ENCODE measurements around the gene GPC6. TPM values are rescaled to one million over a fixed set of nuclear protein-coding genes. Genes with fewer than 3 reads are reported as not detected.

Gene GPC6
- total RNA-seq, 1 donor from 2014 or later, result not detected

- Mint-ChIP-seq H3K4me3 (no peak overlapping the region), H3K27ac (no peak overlapping the region), H3K36me3 (ENCODE audit: low read depth) (no peaks in the 10 kb centered on the region), H3K9me3 (no peaks in the 10 kb centered on the region), H3K4me1 (ENCODE audit: low read depth) (no peaks in the 10 kb centered on the region), H3K27me3 (ENCODE audit: insufficient read depth) (no peaks in the 10 kb centered on the region)
- no peak for DNase-seq (ENCODE audit: low spot score)
- intact Hi-C loops (cut with micrococcal nuclease), result no loop called here
These were observed 171.0 kb downstream of the GPC6 start for GRCh38 chr13:93397619-93398018.

GRCh38 chr13:93398167-93399035 is 171.8 kb downstream of the GPC6 start:
- H3K27me3 Mint-ChIP-seq (ENCODE audit: insufficient read depth), result no peaks in the 10 kb centered on the region
- intact Hi-C loops (cut with micrococcal nuclease), result no loop called here
- no peaks in the 10 kb centered on the region for H3K36me3 Mint-ChIP-seq (ENCODE audit: low read depth)
- no peaks in the 10 kb centered on the region for H3K4me1 Mint-ChIP-seq (ENCODE audit: low read depth)
- H3K4me3 Mint-ChIP-seq, result no peak overlapping the region
- H3K9me3 Mint-ChIP-seq, result no peaks in the 10 kb centered on the region
- no peak overlapping the region for H3K27ac Mint-ChIP-seq
- DNase-seq (ENCODE audit: low spot score), result no peak

DNA sequence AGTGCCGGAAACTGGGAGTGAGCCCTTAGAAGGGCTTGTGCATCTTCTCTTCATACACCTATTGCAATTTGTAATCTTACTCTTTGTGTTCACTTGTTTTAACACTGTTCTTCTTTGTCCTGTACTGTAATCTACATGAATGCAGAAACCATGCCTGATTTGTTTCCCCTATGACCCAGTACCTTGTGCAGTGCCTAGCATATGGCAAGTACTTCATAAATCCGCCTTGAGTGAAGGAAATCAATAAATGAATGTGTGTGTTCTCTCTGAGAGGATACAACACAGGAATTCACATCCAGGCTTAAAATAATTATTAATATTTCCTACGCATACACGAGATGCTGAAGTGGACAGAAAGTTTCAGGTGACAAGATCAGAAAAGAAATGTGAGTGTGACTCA is 172.6 kb downstream of the GPC6 start:
- no peaks in the 10 kb centered on the region for H3K9me3 Mint-ChIP-seq
- H3K4me3 Mint-ChIP-seq, result no peak overlapping the region

DNA sequence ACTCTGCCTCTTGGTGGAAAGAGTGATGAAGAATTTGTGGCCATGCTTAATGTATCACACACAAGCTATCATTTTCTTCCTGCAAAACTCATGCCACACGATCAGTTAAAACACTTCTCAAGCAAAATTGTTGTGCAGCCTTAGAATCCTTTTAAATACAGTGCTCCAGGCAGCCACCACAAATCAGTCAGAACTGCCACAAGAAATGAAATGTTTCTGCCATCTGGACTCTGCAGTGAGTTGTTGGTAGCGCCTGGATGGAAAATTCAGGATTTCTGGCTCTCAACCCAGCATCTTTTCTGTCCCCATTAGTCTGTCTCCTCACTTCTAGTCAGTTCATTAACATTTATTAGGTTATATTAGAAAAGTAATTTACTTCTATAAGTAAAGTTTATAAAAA is 179.5 kb downstream of the GPC6 start:
- no peaks in the 10 kb centered on the region for H3K9me3 Mint-ChIP-seq
- no peaks in the 10 kb centered on the region for H3K36me3 Mint-ChIP-seq (ENCODE audit: low read depth)
- H3K4me3 Mint-ChIP-seq, result no peak overlapping the region
- intact Hi-C loops (cut with micrococcal nuclease), result no loop called here
- no peak overlapping the region for H3K27ac Mint-ChIP-seq
- no peak for DNase-seq (ENCODE audit: low spot score)
- H3K4me1 Mint-ChIP-seq (ENCODE audit: low read depth), result no peaks in the 10 kb centered on the region
- no peaks in the 10 kb centered on the region for H3K27me3 Mint-ChIP-seq (ENCODE audit: insufficient read depth)

More for the DNA sequence above, 172.6 kb downstream of the GPC6 start:
- intact Hi-C loops (cut with micrococcal nuclease), result no loop called here
- H3K36me3 Mint-ChIP-seq (ENCODE audit: low read depth), result no peaks in the 10 kb centered on the region
- no peak for DNase-seq (ENCODE audit: low spot score)
- H3K27me3 Mint-ChIP-seq (ENCODE audit: insufficient read depth), result no peaks in the 10 kb centered on the region
- no peaks in the 10 kb centered on the region for H3K4me1 Mint-ChIP-seq (ENCODE audit: low read depth)
- H3K27ac Mint-ChIP-seq, result no peak overlapping the region

DNA sequence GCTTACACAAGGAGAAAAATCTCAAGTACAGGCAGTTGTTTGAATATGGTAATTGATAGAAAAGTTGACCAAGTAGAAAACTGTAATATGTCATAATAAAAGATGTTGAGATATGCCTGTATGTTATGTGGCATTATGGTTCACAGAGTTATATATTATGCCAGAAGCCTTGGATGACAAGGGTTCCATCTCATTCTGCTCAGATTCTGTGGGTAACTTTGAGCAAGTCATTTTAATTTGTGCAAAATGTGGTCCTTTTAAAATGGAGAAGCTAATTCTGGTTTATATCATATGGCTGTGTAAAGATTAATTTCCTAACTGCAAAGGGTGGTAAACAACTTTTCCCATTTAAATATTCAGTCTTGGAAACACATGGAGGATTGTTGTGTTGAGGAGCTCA is 180.9 kb downstream of the GPC6 start:
- no peaks in the 10 kb centered on the region for H3K9me3 Mint-ChIP-seq
- no peaks in the 10 kb centered on the region for H3K36me3 Mint-ChIP-seq (ENCODE audit: low read depth)
- intact Hi-C loops (cut with micrococcal nuclease), result no loop called here
- no peaks in the 10 kb centered on the region for H3K27me3 Mint-ChIP-seq (ENCODE audit: insufficient read depth)
- no peak overlapping the region for H3K27ac Mint-ChIP-seq
- no peak overlapping the region for H3K4me3 Mint-ChIP-seq
- H3K4me1 Mint-ChIP-seq (ENCODE audit: low read depth), result no peaks in the 10 kb centered on the region
- DNase-seq (ENCODE audit: low spot score), result no peak

GRCh38 chr13:93409001-93409400 is 182.4 kb downstream of the GPC6 start:
- Mint-ChIP-seq H3K4me3 (no peak overlapping the region), H3K4me1 (ENCODE audit: low read depth) (no peaks in the 10 kb centered on the region), H3K27me3 (ENCODE audit: insufficient read depth) (no peaks in the 10 kb centered on the region), H3K27ac (no peak overlapping the region), H3K9me3 (no peaks in the 10 kb centered on the region), H3K36me3 (ENCODE audit: low read depth) (no peaks in the 10 kb centered on the region)
- intact Hi-C loops (cut with micrococcal nuclease), result no loop called here
- no peak for DNase-seq (ENCODE audit: low spot score)

GRCh38 chr13:93409816-93410215 is 183.2 kb downstream of the GPC6 start:
- Mint-ChIP-seq H3K4me3 (no peak overlapping the region), H3K36me3 (ENCODE audit: low read depth) (no peaks in the 10 kb centered on the region), H3K4me1 (ENCODE audit: low read depth) (no peaks in the 10 kb centered on the region), H3K27me3 (ENCODE audit: insufficient read depth) (no peaks in the 10 kb centered on the region), H3K27ac (no peak overlapping the region), H3K9me3 (no peaks in the 10 kb centered on the region)
- intact Hi-C loops (cut with micrococcal nuclease), result no loop called here
- DNase-seq (ENCODE audit: low spot score), result no peak

DNA sequence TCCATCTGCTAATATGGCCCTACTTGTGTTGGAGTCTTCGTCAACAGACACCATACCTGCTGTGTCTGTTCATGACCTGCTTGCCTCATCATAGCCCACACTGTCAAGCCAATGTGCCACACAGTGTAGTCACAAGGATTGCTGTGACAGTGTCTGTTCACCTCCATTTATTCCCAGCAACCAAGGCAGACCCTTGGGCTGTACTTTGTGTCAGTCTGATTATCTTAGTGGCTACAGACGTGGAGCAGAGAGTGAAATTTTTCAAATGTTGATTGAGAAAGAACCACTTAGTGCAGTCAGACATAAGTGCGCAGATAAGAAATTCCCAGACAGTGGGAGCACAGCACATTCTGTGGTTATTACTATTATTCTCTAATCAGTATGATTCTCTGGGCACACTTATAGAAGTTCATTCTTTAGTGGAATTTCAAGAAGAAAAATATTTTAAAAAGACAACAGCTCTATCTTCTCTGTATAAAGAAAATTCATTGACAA is 184.6 kb downstream of the GPC6 start:
- Mint-ChIP-seq H3K36me3 (ENCODE audit: low read depth) (no peaks in the 10 kb centered on the region), H3K4me1 (ENCODE audit: low read depth) (no peaks in the 10 kb centered on the region), H3K27me3 (ENCODE audit: insufficient read depth) (no peaks in the 10 kb centered on the region), H3K4me3 (no peak overlapping the region), H3K9me3 (no peaks in the 10 kb centered on the region), H3K27ac (no peak overlapping the region)
- intact Hi-C loops (cut with micrococcal nuclease), result no loop called here
- no peak for DNase-seq (ENCODE audit: low spot score)

DNA sequence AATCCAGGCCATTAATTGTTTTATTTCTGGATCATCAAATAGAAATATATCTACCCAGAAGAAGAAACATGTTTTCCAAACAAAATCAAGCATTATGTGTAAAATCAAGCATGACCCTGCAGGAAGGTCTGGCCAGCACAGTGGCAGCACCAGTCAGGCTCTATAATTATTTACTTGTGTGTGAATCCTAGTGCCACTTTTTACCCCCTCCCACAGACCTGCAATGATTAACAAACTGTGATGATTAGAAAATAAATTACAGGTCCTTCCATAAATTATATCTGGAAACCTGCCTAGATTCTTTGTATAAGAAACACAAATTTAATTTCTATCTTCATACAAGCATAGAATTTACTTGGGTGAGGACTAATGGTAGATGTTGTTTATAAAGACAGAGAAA is 186.1 kb downstream of the GPC6 start:
- intact Hi-C loops (cut with micrococcal nuclease), result no loop called here
- DNase-seq (ENCODE audit: low spot score), result no peak
- H3K27me3 Mint-ChIP-seq (ENCODE audit: insufficient read depth), result no peaks in the 10 kb centered on the region
- no peak overlapping the region for H3K4me3 Mint-ChIP-seq
- no peaks in the 10 kb centered on the region for H3K36me3 Mint-ChIP-seq (ENCODE audit: low read depth)
- no peaks in the 10 kb centered on the region for H3K9me3 Mint-ChIP-seq
- H3K27ac Mint-ChIP-seq, result no peak overlapping the region
- no peaks in the 10 kb centered on the region for H3K4me1 Mint-ChIP-seq (ENCODE audit: low read depth)

DNA sequence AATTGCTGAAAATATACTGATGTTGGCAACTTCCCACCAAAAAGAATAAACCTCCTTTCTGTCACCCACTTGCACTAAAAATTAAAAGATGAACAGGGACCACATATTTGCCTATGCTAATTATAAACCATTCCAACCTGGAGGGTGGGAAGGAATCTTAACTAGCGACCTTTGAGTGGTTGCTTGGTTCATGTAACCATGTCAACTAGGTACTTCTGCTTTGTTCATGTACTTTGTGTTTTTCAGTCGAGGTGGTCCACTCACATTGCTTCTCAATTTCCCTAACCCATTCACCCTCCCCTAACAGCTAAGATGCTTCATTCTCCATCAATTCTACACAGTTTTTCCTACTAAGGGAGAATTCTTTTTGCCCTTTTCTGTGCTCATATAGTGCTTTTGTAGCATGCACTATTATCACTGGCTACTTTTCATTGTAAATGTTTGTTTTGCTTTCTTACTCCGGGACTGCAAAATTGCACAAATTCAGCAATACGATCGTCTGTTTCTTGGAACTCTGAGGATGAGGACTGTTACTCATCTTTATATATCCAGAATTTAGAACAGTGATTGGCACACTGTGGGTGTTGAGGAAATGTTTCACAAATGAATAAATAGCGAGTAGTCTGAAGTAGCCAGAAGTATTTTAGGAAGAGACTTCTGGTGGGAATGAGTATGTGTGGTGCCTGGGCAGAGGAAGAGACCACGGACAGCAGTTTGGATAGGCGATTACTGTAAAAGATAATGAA is 187.5 kb downstream of the GPC6 start:
- H3K4me1 Mint-ChIP-seq (ENCODE audit: low read depth), result no peaks in the 10 kb centered on the region
- H3K9me3 Mint-ChIP-seq, result no peaks in the 10 kb centered on the region
- no peak for DNase-seq (ENCODE audit: low spot score)
- H3K27ac Mint-ChIP-seq, result no peak overlapping the region
- H3K27me3 Mint-ChIP-seq (ENCODE audit: insufficient read depth), result no peaks in the 10 kb centered on the region
- intact Hi-C loops (cut with micrococcal nuclease), result no loop called here
- H3K4me3 Mint-ChIP-seq, result no peak overlapping the region
- H3K36me3 Mint-ChIP-seq (ENCODE audit: low read depth), result no peaks in the 10 kb centered on the region

DNA sequence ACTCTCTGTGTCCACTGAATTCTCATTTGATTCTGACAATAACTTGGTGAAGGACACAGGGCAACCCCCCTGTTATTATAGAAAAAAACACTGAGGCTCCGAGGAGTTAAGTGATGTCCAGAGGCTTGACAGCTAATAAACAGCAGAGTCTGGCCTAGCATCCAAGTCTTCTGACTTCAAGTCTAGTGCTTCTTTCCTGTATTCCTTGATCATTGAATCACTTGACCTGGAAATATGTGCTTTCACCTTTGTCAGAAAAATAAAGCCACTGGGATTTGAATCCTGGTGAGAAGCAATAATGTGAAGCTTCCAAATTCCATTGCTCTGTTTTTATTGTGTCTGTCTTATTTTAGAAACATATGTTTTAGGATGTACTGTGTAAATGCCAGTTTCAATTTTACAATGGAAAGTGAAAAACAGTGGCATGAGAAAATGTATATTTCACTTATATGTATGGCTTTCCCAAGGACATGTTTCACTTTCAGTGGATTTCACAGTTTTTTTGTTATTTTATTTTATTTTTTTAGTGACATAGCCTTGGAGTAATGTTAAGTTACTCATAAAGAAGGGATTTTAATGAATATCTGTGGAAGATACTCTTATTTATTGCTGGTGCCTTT is 190.2 kb downstream of the GPC6 start:
- Mint-ChIP-seq H3K27ac (no peak overlapping the region), H3K4me3 (no peak overlapping the region), H3K36me3 (ENCODE audit: low read depth) (no peaks in the 10 kb centered on the region)

GRCh38 chr13:93418398-93418797 is 191.8 kb downstream of the GPC6 start:
- no peak overlapping the region for H3K27ac Mint-ChIP-seq
- no peaks in the 10 kb centered on the region for H3K36me3 Mint-ChIP-seq (ENCODE audit: low read depth)
- peaks cover 3% of the 10 kb centered on the region for H3K27me3 Mint-ChIP-seq (ENCODE audit: insufficient read depth)
- no peaks in the 10 kb centered on the region for H3K4me1 Mint-ChIP-seq (ENCODE audit: low read depth)
- intact Hi-C loops (cut with micrococcal nuclease), result no loop called here
- DNase-seq (ENCODE audit: low spot score), result no peak
- H3K4me3 Mint-ChIP-seq, result no peak overlapping the region
- H3K9me3 Mint-ChIP-seq, result no peaks in the 10 kb centered on the region

More for the DNA sequence above, 190.2 kb downstream of the GPC6 start:
- Mint-ChIP-seq H3K9me3 (no peaks in the 10 kb centered on the region), H3K4me1 (ENCODE audit: low read depth) (no peaks in the 10 kb centered on the region), H3K27me3 (ENCODE audit: insufficient read depth) (no peaks in the 10 kb centered on the region)
- DNase-seq (ENCODE audit: low spot score), result no peak
- intact Hi-C loops (cut with micrococcal nuclease), result no loop called here

DNA sequence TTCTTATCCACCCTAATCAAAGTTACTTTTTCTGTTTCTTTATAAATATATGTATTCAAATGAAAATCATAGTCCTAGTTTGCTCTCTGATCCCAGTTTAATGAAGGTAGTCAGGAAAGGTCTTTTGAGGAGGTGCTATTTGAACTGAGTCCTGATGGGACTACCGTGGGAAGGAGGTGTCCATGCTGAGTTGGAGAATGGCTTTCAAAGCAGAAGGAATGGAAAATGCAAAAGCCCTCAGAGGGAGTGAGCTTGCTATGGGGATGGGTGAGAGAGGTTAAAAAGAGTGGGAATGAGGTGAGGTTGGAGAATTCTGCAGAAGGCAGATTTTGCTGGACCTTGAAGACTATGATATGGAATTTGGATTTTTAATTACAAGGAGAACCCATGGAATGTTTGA is 193.6 kb downstream of the GPC6 start:
- DNase-seq (ENCODE audit: low spot score), result no peak
- H3K27me3 Mint-ChIP-seq (ENCODE audit: insufficient read depth), result peaks cover 3% of the 10 kb centered on the region
- no peaks in the 10 kb centered on the region for H3K4me1 Mint-ChIP-seq (ENCODE audit: low read depth)
- no peaks in the 10 kb centered on the region for H3K9me3 Mint-ChIP-seq
- no peaks in the 10 kb centered on the region for H3K36me3 Mint-ChIP-seq (ENCODE audit: low read depth)
- no peak overlapping the region for H3K4me3 Mint-ChIP-seq
- intact Hi-C loops (cut with micrococcal nuclease), result no loop called here
- no peak overlapping the region for H3K27ac Mint-ChIP-seq
